ENCODE data around the gene CCND3.

The CCND3 gene

DNA sequence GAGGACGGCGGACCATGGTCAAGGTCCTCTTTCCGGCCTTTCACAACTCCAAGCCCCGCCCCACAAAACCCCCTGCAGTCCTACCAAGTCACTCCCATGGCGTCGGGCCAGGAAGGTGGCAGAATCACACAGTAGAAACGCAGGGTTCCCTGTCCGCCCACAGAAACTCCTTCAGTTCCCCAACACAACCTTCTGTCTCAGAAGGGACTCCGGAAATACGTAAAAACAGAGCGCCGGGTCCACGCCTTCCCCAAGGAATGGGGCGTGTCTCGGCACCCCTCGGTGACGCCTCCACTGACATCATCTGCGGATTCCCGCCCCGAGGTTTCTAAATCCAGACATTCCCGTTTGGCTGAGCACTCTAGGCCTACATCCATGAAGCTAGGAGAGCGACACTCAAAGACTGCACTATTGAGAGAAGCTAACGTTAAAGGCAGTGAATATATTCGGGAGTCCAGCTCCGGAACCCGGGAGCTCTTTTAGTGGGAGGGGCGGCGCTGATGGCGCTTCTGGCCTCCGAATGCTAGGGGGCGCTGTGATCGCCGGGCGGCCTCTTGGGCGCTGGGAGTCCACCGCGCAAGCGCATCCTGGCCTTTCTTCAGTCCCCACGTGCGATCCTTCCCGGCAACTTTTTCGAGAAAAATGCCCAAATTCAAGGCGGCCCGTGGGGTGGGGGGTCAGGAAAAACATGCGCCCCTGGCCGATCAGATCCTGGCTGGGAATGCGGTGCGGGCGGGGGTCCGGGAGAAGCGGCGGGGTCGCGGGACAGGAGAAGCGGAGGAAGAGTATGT, 20.5 kb downstream of the CCND3 start, which contains the start of the genes BYSL and MED20:
Gene BYSL (plus strand): TSS at position 579 of the 791 bp plus-strand sequence. CDS start 64 bp downstream, at position 643.
Gene MED20 (minus strand): TSS at position 219 of the 791 bp plus-strand sequence. CDS start 121 bp downstream, at position 98.
- DNase-seq: peak; percentile 96

DNA sequence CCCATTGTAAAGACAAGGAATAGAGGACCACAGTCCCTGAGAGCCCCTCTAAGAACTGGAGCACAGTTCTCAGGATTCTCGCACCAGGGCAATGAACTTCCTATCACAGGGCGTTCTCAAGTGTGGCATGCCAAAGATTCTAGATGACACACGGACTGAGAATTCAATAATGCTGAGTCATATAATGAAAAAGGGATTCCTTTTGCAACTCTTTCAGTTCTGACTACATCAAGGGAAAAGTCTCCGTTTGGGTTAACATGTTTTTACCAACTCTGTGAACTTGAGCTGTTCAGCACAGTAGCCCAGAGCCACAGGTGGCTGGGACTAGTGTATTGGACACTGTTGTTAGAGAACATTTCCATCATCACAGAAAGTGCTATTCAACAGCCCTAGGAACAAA, 24.1 kb downstream of the CCND3 start:
- peak; percentile 65 for DNase-seq

DNA sequence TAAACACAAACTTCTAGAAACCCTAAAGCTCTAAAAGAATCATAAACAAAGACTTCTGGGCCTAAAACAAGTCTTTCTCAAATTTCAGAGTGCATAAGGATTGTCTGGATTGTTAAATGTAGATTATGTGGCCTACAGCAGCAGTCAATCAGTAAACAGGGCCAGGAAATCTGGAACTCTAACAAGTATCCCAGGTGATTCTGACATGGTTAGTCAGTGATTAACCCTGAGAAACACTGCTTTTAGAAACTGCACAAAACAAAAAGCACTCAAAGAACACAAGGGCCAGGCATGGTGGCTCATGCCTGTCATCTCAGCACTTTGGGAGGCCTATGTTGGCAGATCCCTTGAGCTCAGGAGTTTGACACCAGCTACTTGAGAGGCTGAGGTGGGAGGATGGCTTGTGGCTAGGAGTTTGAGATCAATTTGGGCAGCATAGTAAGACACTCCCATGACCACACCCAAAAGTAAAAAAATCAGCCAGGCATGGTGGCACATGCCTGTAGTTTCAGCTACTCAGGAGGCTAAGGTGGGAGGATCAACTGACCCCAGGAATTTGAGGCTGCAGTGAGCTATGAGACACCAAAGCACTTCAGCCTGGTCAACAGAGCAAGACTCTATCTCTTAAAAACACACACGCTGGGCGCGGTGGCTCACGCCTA, 26.6 kb downstream of the CCND3 start:
- DNase-seq: no peak

DNA sequence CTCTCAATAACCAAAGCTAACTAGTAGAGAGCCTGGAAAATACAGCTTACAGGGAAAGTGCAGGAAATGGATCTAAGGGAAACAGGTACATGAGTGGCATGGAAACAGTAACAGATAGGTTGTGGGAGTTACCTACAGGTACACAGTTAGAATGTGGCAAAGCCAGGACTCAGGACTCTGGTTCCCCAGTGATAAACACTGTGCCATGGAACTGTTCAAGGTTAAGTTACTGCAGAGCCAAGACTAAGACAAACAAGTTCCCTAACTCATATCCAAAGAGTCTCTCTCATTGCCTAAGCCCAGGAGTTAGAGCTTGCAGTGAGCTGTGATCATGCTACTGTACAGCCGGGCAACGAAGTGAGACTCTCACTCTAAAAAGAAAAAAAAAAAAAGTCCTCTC, 27.3 kb downstream of the CCND3 start:
- no peak for DNase-seq

DNA sequence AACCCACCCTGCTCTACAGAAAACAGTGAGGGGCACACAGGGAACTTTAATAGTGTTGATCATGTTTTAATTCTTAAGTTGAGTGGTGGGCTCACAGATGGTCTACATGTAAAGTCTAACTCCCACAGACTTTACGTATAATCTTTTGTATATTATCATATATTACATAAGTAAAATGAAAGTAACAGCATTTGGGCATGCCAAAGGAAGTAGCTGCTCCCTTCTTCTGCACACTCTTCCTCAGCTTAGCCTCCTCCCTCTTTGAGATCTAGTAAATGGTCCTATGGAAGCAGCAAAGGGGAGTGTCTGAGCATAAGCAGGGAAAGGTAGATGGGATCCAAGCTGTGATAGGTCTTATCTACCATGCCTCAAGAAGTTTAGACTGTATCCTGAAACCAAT, 31.9 kb downstream of the CCND3 start:
- DNase-seq: no peak

DNA sequence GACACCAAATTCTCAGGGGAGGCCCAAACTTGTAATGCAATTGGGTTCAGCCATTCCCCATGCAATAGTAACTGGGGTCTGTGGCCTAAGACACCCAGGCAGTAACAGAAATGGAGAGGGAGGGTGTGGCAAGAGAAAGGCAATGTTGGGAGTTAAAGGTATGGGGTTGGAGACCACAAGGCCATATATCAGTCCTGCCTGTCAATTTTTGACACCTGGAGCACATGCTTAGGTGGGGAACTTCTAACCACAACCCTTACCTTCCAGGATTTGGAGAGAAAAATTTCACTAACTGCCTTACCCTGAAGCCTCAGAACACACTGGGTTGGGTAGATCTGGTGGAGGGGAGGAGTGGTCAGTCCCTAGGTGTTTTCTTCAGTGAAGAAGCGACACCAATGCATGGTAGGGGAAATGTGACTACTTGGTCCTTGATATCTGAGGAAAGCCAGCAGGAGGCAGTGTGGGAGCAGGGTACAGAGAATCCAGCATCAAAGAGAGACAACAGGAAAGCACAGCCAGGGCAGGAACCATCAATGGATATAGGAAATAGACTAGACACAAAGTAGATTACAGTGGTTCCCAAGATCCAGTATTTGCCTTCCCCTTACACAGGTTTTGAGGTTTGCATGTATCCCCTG, 39.6 kb downstream of the CCND3 start:
- peak; percentile 53 for DNase-seq

DNA sequence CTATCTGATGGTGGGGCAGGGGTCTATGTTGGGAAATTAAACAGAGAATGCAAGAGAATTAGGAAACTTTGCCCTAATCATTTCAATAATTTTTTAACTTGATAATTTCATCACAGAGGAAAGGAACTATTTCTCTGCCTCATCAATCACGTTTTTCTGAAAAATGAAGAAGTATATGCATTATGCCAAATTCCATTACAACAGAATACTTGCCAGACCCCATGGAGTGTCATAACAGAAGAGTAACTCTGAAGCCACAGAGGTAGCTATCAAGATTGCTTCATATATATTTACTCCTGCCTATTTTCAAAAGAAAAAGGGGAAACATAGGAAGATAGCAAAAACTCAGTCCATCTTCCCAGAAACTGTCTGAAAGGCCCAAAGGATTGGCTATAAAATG, 40.7 kb downstream of the CCND3 start:
- no peak for DNase-seq

DNA sequence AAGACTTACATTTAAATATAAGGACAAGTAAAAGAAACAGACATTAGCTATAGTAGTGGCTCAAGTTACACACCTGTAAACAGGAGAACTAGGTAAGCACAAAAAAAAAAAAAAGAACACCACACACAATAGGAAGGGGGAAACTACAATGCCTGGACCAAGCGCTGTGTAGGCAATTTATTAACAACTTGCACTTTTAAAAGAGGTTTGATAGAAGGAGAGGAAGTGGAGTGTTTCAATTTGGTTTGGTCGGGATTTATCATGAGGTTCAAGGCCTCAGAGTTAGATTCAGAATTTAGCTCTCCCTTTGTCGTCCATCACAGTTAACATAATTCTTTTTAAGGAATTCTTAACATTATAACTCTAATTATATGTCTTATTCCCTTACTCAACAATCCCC, 45.3 kb downstream of the CCND3 start:
- DNase-seq: no peak

DNA sequence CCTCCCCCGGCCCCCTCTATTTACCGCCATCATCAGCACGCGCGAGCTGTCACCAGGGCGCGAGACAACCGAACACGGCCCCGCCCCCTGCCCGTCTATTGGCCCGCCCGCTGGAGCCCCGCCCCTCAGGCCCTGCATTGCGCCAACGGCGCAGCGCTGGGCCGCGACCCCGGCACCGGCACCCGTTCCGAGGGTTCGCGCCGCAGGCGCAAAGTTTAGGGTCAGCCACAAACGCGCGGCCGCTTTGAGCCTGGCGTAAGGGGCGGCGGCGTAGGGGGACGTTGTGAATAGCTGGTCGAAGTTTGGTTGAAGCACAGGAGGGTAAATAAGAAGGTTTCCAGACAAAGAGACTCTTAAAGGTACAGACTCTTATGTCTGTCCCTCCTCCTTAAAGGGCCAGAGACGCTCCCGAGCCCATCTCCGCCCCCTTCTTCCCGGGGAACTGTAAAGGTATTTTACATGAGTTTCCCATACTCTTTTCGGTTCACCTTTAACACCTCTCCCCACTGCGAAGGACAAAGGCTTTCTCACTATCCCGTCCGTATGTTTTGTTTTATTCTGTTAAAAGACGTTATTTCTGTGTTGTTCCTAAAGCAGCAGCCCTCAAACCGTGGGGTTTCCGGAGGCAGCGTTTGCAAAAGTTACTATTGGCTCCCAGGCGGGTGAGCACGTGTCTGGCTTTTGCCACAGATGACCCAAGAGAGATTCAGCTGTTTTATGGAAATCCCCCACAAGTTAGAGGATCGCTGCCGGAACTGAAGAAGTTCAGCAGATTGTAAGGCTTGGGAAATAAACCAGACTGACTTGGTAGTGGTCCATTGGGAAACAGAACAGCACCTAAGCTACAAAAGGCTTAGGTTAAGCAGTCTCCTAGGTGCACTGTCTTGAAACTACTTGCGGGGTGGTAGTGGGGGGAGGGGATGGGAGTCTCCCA, 46.0 kb downstream of the CCND3 start, which contains the start of gene USP49:
Gene USP49 (minus strand): TSS at position 76 of the 934 bp plus-strand sequence. CDS start 88,392 bp downstream, outside the sequence.
- peak; percentile 92 for DNase-seq

DNA sequence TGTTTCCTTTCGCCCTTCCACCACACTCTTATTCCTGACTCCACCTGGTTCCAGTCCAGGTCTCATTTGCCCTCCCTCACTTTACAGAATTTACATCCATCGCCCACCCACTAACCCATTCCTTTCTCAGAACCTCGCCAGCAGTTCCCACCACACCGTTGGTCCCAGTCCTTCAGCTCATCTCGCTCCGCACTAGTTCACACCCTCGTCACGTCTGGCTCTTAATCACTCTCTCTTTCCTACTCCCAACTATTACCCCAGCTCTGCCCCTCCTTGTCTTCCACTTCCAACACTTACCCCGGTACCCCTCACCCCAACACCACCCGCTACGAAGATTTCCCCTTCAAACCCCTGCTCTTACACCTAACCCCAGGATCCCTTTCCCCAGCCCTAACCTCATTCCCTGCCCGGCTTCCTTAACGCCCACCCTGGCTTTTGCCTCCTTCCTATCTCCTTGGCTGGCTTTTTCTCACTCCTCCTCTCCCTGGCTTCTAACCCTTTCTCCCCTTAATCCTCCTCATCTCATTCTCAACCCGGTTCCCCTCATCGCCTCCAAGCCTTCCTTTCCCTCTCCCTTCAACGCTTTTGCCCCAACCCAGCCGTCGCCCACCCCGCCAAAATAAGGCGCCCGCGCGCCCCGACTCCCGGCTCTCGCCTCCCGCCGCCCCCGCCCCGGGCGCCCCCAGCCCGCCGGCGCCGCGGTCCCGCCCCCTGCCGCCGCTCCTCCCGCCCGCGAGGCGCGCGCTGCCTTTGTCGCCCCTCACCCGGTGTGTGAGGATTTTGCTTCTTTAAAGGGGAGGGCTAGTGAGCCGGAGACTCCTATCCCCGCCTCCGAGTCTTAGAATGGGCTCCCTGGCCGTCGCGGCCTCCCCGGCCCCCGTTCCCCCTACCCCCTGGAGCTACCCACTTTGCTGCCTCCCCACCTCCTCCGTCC, 47.0 kb downstream of the CCND3 start:
- DNase-seq: peak; percentile 10

DNA sequence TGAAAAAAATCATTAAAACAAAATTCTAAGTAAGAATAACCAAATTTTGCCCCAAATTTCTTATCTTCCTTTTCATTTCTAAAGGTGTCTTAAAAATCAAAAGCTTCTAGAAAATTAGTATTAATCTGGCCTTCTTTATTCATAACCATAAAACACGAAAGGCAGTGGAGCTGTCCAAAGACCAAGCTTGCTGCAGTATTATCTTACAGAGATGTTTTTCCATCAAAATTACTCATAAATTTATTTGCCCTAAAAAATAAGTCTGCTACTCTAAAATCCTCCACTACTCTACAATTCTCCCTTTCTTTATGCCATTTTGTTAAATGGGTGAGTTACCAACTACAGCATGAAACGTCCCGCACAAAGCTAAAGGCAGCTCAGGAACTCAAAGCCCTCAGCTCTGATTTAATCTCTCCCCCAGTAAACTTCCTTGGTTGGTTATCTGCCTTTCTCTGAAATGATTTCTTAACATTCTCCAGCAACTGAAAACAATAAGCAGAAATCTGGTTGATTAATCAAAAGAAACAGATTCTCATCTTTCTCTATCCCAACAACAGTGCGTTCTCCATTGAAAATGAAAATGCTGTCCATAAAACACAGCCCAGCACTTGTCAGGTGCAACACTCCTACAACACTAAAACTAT, 48.6 kb downstream of the CCND3 start:
- DNase-seq: no peak

DNA sequence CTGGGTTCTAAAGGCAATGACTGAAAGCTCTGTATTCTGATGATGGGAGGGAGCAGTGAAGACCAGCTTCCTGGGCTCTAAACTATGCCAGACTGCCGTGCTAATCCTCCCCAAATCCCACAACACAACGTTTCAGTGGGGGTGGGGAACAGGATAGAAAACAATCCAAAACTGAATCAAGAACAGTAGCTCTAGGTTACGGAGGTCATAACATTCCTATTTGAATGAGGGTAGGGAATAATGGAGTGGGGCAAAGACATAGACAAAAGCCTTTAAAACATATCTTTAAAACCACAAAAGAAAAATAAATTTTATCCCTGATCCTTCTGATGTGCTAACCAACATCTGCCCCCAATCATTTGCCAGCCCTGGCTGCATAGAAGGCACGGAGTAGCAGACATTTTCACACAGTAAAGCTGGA, 54.3 kb downstream of the CCND3 start:
- no peak for DNase-seq

DNA sequence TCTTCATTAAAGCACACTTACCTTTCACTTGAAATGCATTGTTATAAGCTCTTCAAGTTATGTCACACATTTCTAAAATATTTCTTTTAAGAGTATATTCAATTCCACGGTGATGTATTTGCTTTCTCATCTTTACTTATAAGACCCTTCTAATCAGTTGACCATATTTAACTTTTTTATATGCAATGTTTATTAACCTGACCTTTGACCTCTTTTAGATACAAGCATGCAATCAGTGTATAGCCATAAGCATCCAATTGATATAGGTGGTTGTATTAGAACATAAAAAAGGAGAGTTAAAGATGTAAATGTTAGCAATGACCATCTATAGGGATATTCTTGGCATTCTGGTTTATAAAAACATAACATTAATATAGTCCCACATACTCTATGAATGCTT, 55.7 kb downstream of the CCND3 start:
- DNase-seq: no peak

DNA sequence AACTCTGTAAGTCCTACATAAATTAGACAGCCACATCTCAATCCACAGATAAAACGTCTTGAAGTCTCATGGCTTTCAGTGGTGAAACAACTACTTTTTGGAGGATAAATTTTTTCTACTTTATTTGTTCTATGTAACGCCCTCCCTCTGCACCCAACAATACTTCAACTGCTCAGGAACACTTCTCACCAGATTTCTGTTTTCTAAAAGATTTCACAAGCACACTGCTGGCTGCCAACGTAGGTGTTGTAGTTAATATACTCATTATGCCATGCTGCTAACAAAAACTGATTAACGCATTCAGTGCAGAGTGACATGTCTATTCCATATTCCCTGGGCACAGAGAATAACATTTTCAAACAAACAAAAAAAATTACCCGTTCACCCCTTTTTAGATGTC, 56.7 kb downstream of the CCND3 start:
- no peak for DNase-seq
